GM12873 (cell line): ENCODE data around the gene SSH3.

Experiments used
- TF ChIP-seq, protein P1 (sequence below): IDR thresholded peaks from 2 replicates; pipeline ENCODE4 v1.5.1; 2012; ENCODE audit warnings: low read depth, mild to moderate bottlenecking, moderate library complexity, low read length, control low read depth; ENCODE audit not compliant: insufficient read depth; ENCODE audit errors: missing control alignments

The SSH3 gene

DNA sequence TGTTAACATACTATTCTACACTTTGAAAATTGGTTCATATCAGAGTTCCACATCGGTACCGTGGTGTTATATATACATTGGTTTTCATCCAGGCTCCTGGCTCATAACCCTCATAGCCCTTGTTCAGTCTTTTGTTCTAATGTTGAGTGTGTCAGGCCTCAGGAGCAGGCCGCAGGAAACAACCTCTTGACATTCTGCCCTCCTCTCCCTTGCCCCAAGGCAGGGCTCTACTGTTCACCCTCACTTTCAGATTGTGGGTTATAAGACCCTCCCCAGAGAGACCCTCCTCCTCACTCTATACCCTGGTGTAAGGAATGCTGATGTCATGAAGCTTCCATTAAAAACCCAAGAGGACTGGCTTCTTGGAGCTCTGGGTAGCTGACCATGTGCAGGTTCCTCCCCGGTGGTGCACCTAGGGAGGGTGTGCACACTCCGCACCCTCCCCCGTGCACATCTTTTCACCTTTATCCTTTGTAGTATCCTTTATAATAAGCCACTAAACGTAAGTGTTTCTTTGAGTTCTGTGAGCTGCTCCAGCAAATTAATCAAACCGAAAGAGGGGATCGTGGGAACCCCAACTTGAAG is 12.1 kb downstream of the SSH3 start:
- TF ChIP-seq, protein P1, sequence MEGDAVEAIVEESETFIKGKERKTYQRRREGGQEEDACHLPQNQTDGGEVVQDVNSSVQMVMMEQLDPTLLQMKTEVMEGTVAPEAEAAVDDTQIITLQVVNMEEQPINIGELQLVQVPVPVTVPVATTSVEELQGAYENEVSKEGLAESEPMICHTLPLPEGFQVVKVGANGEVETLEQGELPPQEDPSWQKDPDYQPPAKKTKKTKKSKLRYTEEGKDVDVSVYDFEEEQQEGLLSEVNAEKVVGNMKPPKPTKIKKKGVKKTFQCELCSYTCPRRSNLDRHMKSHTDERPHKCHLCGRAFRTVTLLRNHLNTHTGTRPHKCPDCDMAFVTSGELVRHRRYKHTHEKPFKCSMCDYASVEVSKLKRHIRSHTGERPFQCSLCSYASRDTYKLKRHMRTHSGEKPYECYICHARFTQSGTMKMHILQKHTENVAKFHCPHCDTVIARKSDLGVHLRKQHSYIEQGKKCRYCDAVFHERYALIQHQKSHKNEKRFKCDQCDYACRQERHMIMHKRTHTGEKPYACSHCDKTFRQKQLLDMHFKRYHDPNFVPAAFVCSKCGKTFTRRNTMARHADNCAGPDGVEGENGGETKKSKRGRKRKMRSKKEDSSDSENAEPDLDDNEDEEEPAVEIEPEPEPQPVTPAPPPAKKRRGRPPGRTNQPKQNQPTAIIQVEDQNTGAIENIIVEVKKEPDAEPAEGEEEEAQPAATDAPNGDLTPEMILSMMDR = no peak

GRCh38 chr11:67316882-67317204 is 13.5 kb downstream of the SSH3 start:
- TF ChIP-seq, protein P1 = no peak

DNA sequence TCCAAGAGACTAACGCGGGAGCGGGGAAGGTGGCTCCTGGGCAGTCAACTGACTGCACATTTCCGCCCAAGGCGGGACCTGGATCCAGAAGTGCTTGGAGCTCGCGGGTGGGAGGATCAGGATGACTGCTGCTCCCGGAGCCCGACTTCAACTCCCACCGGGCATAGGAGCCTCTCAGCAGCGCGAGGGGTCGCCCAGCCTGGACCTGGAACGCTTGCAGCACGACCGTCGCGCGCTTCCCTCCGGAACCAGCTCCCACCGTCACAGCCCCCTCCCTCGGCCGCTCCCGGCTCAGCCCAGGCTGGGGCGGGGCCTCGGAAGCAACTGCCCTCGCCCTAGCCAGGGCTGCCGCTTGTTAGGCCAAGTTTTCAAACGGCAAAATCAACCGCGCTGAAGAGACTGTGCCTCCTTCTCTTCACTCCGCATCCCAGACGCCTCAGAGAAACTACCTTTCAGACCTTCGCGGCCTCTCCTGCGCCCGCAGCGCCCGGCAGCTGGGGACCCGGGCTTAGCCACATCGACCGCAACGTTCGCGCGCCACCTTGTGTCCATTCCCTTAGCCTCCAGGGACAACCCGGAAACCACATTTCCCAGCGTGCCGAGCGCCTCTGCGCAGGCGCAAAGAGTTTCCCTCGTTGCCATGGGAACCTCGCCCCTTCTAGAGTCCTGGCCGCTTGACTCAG is 14.0 kb downstream of the SSH3 start:
- TF ChIP-seq, protein P1 = peak; percentile 89

GRCh38 chr11:67317888-67318555 is 14.7 kb downstream of the SSH3 start:
- TF ChIP-seq, protein P1 = no peak

GRCh38 chr11:67320011-67320410 is 16.7 kb downstream of the SSH3 start:
- TF ChIP-seq, protein P1 = no peak

- TF ChIP-seq, protein P1 = no peak
These were observed 17.4 kb downstream of the SSH3 start for GRCh38 chr11:67320691-67321090.

DNA sequence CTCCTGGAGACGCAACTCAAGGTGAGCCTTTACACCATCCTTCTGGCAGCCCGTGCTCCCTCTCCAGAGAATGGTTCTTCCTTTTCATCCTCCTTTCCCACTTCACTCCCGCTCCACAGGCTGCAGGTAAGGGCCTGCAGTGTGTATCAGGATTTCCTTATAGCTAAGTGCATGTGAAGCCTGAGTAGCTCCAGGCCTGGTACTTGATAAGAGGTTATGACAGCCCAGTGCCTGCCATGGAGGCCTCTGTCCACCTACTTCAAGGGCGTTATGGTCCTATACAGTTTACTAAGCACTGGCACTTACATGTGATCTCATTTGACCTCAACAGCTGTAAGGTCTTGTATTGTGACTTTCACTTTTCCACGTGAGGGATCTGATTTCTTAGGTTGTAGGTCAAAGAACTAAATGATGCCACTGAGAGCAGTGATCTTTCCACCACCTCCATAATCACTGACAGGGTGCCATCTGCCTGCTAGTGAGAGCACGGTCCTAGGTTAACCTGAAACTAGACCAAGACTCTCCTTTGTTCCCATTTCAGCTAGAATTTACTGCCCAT is 18.1 kb downstream of the SSH3 start:
- TF ChIP-seq, protein P1 = no peak
